Right forelimb (tissue), 1 donor: ENCODE measurements around the gene AKAP5.

ENCODE experiments used
- DNase-seq: peaks from one replicate; pipeline ENCODE4 v3.0.0-alpha.2; 2018

Gene AKAP5

GRCh38 chr14:64461221-64461620 lies 4.1 kb upstream of the AKAP5 start:
- no peak for DNase-seq

GRCh38 chr14:64463195-64463594 lies 2.1 kb upstream of the AKAP5 start:
- no peak for DNase-seq

- no peak for DNase-seq
Observed at GRCh38 chr14:64463873-64464272, 1.4 kb upstream of the AKAP5 start.

GRCh38 chr14:64464651-64465050 lies 648 bp upstream of the AKAP5 start:
- DNase-seq = no peak

GRCh38 chr14:64465831-64466554 lies 694 bp downstream of the AKAP5 start:
- DNase-seq = peak; percentile 69

GRCh38 chr14:64467101-64467500 lies 1.8 kb downstream of the AKAP5 start:
- DNase-seq = no peak

- no peak for DNase-seq
Observed at GRCh38 chr14:64467566-64467965, 2.3 kb downstream of the AKAP5 start.

- no peak for DNase-seq
Observed at GRCh38 chr14:64468451-64468850, 3.2 kb downstream of the AKAP5 start.

- no peak for DNase-seq
Observed at GRCh38 chr14:64474041-64474440, 8.7 kb downstream of the AKAP5 start.

GRCh38 chr14:64474698-64475097 lies 9.4 kb downstream of the AKAP5 start:
- DNase-seq = no peak

- no peak for DNase-seq
Observed at GRCh38 chr14:64475585-64476273, 10.4 kb downstream of the AKAP5 start.

- no peak for DNase-seq
Observed at GRCh38 chr14:64476438-64476837, 11.1 kb downstream of the AKAP5 start.

- no peak for DNase-seq
Observed at GRCh38 chr14:64478634-64479250, 13.4 kb downstream of the AKAP5 start.

- no peak for DNase-seq
Observed at GRCh38 chr14:64488590-64489099, 23.3 kb downstream of the AKAP5 start.

- DNase-seq = no peak
Observed at GRCh38 chr14:64491637-64492036, 26.3 kb downstream of the AKAP5 start.

GRCh38 chr14:64493455-64493854 lies 28.2 kb downstream of the AKAP5 start:
- DNase-seq = no peak

GRCh38 chr14:64495252-64495651 lies 30.0 kb downstream of the AKAP5 start:
- DNase-seq = no peak

GRCh38 chr14:64496764-64497163 lies 31.5 kb downstream of the AKAP5 start:
- DNase-seq = no peak

- DNase-seq = no peak
Observed at GRCh38 chr14:64500088-64500487, 34.8 kb downstream of the AKAP5 start.

- no peak for DNase-seq
Observed at GRCh38 chr14:64501411-64502171, 36.3 kb downstream of the AKAP5 start.

- no peak for DNase-seq
Observed at GRCh38 chr14:64502456-64502855, 37.2 kb downstream of the AKAP5 start.

GRCh38 chr14:64502887-64503433 lies 37.7 kb downstream of the AKAP5 start:
- DNase-seq = no peak
